ENCODE measurements around the gene FBLN2. TPM values are rescaled to one million over a fixed set of nuclear protein-coding genes. Genes with fewer than 3 reads are reported as not detected.

Gene FBLN2
- total and polyA plus RNA-seq, 2 of the 13 experiments (the other 11 are each of a cell fraction or from before 2014, with no cell fraction given): not detected

DNA sequence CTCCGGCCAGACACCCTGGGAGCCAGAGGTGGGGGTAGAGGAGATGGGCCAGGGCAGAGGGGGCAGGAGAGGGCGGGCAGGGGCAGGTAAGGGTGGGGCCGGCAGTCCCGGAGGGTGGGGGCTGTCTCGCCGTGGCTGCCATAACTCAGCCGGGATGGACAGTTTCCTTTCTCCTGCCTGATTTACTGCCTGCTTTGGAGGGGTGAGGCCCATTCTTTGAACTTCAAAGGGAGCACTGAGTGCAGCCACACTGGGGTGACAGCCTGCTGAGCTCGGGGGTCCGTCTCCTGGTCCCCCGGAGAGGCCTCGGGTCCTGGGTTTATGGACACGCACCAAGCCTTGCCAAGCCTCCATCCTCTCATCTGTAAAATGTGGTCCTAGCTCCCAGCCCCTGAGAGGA is 135.4 kb downstream of the FBLN2 start:
- Histone ChIP-seq H3K4me1 (ENCODE audit: insufficient read depth, low read length) (no peaks in the 10 kb centered on the region), H2AFZ (ENCODE audit: low read length) (no peak overlapping the region), H3K9me3 (ENCODE audit: low read length) (no peaks in the 10 kb centered on the region), H3K9ac (ENCODE audit: insufficient read depth, low read depth, low read length) (no peak overlapping the region), H3K27ac (ENCODE audit: extremely low read length, insufficient read depth, low read length) (no peak overlapping the region), H3K4me2 (ENCODE audit: low read depth, low read length) (no peak overlapping the region), H4K20me1 (ENCODE audit: insufficient read depth, low read length) (no peaks in the 10 kb centered on the region), H3K36me3 (replicated peaks in 1 of 2; ENCODE audit: control insufficient read depth in 1 of 2, insufficient read depth in 2 of 2, low read length in 2 of 2) (no peaks in the 10 kb centered on the region), H3K4me3 (replicated peaks in 1 of 3; ENCODE audit: insufficient read depth in 1 of 3, low read depth in 2 of 3, low read length in 3 of 3) (no peak overlapping the region), H3K79me2 (ENCODE audit: insufficient read depth, low read length) (no peaks in the 10 kb centered on the region), H3K27me3 (ENCODE audit: control insufficient read depth in 1 of 2, insufficient read depth in 2 of 2, low read length in 2 of 2) (peaks cover 6 to 69% of the 10 kb centered on the region in 2 experiments; a peak in 4 of 5 replicates)
- intact Hi-C loops (cut with micrococcal nuclease; ENCODE audit: unreplicated experiment) (no loop called here), in situ Hi-C loops (cut with HindIII; ENCODE audit: extremely low pct_ligation_motif_present, low pct_unique_long_range_greater_than_20kb) (no loop called here)
- BruUV-seq (replicated peaks): no TSS peak
- TF ChIP-seq, protein P1, sequence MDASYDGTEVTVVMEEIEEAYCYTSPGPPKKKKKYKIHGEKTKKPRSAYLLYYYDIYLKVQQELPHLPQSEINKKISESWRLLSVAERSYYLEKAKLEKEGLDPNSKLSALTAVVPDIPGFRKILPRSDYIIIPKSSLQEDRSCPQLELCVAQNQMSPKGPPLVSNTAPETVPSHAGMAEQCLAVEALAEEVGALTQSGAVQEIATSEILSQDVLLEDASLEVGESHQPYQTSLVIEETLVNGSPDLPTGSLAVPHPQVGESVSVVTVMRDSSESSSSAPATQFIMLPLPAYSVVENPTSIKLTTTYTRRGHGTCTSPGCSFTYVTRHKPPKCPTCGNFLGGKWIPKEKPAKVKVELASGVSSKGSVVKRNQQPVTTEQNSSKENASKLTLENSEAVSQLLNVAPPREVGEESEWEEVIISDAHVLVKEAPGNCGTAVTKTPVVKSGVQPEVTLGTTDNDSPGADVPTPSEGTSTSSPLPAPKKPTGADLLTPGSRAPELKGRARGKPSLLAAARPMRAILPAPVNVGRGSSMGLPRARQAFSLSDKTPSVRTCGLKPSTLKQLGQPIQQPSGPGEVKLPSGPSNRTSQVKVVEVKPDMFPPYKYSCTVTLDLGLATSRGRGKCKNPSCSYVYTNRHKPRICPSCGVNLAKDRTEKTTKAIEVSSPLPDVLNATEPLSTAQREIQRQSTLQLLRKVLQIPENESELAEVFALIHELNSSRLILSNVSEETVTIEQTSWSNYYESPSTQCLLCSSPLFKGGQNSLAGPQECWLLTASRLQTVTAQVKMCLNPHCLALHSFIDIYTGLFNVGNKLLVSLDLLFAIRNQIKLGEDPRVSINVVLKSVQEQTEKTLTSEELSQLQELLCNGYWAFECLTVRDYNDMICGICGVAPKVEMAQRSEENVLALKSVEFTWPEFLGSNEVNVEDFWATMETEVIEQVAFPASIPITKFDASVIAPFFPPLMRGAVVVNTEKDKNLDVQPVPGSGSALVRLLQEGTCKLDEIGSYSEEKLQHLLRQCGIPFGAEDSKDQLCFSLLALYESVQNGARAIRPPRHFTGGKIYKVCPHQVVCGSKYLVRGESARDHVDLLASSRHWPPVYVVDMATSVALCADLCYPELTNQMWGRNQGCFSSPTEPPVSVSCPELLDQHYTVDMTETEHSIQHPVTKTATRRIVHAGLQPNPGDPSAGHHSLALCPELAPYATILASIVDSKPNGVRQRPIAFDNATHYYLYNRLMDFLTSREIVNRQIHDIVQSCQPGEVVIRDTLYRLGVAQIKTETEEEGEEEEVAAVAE (CRISPR knock-in tag; IDR thresholded peaks at IDR 0.05; ENCODE audit: borderline replicate concordance): no peak
- no peak for TF ChIP-seq ZNF30 (CRISPR knock-in tag; IDR thresholded peaks at IDR 0.05)
- TF ChIP-seq SRSF1 (optimal IDR thresholded peaks at IDR 0.05; ENCODE audit: low read depth, low read length): no peak
- no peak for TF ChIP-seq ZSCAN22 (CRISPR knock-in tag; IDR thresholded peaks at IDR 0.05)
- no peak for TF ChIP-seq ZKSCAN1 (IDR thresholded peaks at IDR 0.05; ENCODE audit: low read length)
- no peak for TF ChIP-seq ZSCAN25 (CRISPR knock-in tag; IDR thresholded peaks at IDR 0.05)
- no peak for TF ChIP-seq KAT8 (CRISPR knock-in tag; IDR thresholded peaks at IDR 0.05)
- TF ChIP-seq ONECUT2 (CRISPR knock-in tag; IDR thresholded peaks at IDR 0.05): no peak
- TF ChIP-seq, protein P2, sequence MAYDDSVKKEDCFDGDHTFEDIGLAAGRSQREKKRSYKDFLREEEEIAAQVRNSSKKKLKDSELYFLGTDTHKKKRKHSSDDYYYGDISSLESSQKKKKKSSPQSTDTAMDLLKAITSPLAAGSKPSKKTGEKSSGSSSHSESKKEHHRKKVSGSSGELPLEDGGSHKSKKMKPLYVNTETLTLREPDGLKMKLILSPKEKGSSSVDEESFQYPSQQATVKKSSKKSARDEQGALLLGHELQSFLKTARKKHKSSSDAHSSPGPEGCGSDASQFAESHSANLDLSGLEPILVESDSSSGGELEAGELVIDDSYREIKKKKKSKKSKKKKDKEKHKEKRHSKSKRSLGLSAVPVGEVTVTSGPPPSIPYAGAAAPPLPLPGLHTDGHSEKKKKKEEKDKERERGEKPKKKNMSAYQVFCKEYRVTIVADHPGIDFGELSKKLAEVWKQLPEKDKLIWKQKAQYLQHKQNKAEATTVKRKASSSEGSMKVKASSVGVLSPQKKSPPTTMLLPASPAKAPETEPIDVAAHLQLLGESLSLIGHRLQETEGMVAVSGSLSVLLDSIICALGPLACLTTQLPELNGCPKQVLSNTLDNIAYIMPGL (CRISPR knock-in tag; IDR thresholded peaks at IDR 0.05; ENCODE audit: borderline replicate concordance in 1 of 2, low read depth in 1 of 2): no peak
- no peak for TF ChIP-seq ZNF180 (CRISPR knock-in tag; IDR thresholded peaks at IDR 0.05; ENCODE audit: borderline replicate concordance, low read depth)
- TF ChIP-seq MED13 (CRISPR knock-in tag; IDR thresholded peaks at IDR 0.05): no peak
- TF ChIP-seq CBX2 (IDR thresholded peaks at IDR 0.05; ENCODE audit: low read depth, low read length): no peak
- no peak for TF ChIP-seq CBX2 (CRISPR knock-in tag; IDR thresholded peaks at IDR 0.05; ENCODE audit: low read depth)
- TF ChIP-seq, protein P3, sequence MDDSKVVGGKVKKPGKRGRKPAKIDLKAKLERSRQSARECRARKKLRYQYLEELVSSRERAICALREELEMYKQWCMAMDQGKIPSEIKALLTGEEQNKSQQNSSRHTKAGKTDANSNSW (CRISPR knock-in tag; IDR thresholded peaks at IDR 0.05; ENCODE audit: borderline replicate concordance): no peak
- TF ChIP-seq GZF1 (CRISPR knock-in tag; IDR thresholded peaks at IDR 0.05): no peak
- no peak for TF ChIP-seq RBM39 (IDR thresholded peaks at IDR 0.05; ENCODE audit: low read depth, low read length, poor library complexity, severe bottlenecking)
- WGBS (ENCODE audit: low lambda C conversion rate): 5% methylated on average over 6 of the region's 12 CpGs
- POLR2A ChIA-PET: no interaction called here
- no peak for DNase-seq (ENCODE audit: low spot score)
- FAIRE-seq: no peak
- ATAC-seq: no peak
- CTCF ChIA-PET (ENCODE audit: low intra/inter-chr PET ratio, low total read pairs): no interaction called here

Measured in HepG2 (cell line).